T follicular helper cell (primary cell): Measurements from ENCODE around the gene ITGBL1.

Source experiments
- DNase-seq: peaks from one replicate; pipeline ENCODE4 v3.0.0-alpha.2; 2020; ENCODE audit warnings: low read depth

Gene ITGBL1

DNA sequence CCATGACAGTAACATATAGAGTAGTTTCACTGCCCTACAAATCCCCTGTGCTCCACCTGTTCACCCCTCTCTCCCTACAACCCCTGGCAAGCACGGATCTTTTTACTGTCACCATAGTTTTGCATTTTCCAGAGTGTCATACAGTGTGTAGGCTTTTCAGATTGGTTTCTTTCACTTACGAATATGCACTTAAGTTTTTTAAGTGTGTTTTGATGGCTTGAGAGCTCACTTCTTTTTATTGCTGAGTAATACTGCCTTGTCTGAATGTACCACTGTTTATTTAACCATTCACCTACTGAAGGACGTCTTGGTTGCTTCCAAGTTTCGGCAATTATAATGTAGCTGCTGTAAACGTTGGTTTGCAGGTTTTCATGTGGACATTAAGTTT, 175.1 kb downstream of the ITGBL1 start:
- DNase-seq, result no peak

DNA sequence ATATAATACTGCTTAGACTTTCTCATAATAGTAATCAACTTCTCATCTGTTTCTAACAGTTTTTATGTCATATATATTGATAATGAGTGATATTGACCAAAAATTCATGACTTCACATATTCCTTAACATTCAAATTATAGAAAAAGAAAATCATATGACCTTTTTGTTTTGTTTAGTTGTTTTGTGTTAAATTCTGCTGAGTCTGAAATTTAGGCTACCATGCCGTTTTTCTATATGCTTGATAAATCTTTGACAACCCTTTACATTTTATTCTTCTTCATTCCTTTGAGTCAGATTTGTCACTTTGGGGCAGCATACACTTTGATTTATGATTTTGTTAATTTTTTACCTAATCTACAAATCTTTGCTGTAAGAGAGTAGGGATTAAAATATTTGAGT, 176.4 kb downstream of the ITGBL1 start:
- DNase-seq, result no peak

DNA sequence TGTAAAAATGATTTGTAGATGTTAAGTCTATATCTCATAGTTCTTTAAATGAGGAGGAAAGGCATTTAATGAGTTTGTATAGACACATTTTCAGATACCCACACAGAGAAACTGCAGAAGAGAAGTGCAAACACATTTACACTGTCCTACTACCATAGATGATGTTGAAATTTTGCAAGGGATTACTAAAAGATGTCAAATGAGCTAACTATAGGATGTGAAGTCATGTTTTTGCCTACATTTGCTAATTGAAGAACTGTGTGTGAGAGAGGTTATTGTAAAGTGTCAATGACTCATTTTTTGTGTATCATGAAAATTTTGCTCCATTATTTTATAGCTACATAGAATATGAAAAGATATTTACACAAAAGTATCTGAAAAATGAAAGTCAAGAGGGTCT, 178.9 kb downstream of the ITGBL1 start:
- no peak for DNase-seq

DNA sequence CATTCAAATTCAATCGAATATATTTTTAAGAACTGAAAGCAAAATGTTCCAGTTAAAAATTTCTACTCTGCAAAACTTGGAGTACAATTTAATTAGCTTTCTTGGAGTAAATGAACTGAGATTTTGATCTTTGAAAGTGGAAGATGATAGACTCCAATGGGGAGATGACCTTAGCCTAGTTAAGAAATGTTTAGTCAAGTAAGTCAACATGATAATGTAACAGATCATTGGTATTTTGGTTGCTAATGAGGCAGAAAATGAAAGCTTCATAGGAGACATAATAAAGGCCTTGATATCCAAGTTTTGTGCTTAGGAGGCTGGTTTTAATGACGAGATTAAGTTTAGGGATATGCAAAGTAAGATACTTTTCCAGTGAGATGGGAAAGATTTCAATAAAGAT, 181.7 kb downstream of the ITGBL1 start:
- no peak for DNase-seq

DNA sequence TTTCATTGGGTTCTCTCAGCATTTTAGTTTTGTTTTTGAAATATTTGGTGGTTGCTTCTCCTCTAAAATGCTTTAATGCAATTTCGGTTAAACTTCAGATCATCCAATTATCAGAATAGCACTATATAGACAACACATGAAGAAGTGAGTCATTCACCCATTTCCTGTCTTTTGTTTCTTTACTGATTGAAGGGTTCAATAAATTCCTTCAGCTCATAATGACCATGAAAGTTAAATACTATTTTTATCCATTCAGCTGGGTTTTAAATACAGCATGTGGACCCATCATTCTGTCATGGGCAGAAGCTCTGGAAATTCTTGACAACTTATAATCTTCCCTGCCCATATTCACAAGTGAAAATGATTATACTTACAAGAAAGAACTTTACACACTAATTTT, 187.2 kb downstream of the ITGBL1 start:
- no peak for DNase-seq

DNA sequence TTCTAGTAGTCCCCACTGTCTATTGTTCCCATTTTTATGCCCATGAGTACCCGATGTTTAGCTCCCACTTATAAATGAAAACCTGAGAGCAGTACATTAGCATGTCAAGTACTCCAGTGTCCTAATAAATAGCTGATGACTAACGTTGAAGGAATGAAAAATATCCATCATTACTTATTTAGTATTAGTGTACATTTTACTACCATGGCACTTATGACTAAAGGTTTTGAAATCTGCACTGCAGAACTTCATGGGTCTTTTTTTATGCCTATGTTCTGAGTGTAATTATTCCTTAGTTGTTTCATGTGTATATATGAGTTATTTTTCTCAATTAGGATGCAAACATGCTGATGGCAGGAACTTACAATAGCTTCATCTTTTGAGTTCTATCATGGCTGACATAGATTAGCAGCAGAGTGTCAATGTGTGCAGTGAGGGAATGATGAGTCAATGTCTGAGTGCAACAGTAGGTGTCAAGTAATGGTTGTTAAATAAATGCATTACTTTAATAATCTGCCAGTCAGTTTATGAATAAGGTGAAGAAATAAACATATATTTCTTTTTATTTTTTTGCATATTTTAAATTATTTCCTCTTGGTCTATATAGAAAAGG, 188.4 kb downstream of the ITGBL1 start:
- no peak for DNase-seq

DNA sequence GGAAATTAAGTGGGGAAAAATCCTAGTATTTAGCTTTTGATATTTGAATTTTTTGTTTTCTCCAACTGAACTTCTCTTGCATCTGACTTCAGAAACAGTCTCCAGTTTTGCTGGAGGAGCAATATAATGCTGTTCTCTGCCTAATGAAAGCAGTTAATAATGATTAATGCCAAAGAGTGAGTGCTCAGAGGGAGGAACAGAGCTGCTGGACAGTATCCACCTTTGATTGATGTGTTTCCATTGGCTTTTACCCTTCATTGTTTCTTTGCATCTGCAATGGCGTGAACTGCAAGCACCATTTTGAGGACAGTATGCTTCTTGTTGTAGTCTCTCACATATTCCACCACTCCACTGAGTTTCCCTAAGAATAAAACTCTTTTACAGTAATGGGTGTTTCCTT, 193.4 kb downstream of the ITGBL1 start:
- DNase-seq, result no peak

DNA sequence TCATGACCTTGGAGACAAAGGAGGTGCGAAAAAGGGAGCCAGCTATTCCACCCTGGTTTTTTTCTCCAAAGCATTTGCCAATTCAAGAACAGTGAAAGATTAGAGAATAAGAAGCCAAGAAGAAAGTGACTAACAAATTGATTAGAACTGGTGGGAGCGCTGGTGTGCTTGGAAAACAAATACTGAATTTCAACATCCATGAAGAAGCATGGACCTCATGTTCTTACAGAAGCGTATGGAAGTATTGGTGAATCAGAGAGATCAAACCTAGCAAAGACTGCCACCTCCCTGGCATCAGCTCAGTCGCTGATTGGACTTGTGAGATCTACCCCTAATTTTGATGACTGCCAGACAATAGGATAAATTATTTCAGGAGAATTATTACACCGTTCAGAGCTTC, 195.3 kb downstream of the ITGBL1 start:
- DNase-seq, result no peak

DNA sequence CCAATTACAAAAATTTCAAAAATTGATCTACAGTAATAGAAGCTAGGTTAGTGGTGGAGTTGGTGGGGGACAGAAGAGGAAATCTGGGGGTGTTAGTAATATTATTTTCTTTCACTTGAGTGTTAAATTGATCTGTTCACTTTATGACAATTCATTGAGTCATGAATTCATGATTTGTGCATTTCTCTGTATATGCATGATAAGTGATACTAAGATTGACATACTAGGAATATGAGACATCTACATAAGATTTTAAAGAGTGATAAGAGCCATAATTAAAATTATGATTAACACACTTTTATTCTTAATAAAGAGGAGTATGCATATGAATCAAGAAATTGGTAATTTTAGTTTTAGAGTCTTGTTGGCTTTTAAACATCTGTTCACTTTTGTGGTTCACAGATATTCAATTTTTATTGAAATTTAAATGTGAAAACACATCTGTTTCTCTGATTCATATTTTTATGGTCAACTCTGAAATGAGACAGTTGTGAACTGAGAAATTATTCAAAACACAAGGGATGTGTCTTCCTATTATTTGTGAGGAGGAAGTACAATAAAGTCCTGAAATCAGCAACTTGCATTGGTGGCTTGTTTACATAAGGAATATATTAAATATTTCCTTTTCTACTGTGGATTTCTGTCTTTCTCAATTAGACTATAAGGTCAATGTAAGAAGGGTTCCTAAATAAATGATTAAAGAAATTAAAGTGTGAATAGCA, 196.5 kb downstream of the ITGBL1 start:
- DNase-seq, result no peak

DNA sequence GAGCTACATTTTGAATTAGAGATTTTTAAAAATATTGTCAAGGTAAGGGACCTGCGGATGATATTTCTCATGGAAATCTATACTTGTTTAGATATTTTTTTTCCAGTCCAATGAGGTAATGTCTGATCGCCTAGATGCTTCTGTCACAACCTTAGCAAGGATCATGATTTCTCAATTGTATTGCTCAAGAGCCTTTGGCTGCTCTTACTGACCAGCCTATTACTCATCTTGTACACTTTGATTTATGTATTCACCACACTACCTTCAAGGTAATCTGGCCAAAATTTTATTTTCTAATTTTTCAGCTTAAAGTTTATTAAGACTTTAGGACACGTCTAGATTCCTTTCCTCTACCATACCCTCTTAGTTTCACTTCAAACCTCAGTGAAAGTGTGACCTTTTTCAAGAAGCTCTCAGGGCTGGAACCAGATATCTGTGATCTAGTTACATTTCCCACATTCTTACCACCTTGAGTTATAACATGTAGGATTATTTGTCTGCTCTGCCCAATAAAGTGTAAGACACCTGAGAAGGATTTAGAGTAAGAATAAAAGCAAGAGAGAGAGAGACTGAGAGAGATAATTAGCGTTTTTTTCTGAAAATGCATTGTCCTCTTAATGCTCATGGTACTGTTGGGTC, 197.1 kb downstream of the ITGBL1 start:
- no peak for DNase-seq

DNA sequence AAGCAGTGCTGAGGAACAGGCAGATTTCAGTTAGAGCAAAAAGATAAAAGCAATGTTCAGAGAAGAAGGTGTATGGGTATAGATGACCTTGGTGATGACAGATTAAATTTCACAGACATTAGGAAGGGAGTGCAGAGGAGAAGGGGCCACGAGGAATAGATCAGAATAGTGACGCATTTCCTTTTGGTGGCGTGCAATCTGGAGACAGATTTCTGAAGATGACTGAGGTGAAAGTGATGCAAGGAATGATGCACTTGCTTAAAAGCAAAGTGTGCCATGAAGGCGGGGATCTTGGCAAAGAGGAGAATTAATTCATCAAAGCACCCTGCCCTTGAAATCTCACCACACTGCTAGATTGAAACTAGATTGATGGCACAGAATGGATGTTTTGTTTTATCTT, 202.4 kb downstream of the ITGBL1 start:
- DNase-seq, result no peak

DNA sequence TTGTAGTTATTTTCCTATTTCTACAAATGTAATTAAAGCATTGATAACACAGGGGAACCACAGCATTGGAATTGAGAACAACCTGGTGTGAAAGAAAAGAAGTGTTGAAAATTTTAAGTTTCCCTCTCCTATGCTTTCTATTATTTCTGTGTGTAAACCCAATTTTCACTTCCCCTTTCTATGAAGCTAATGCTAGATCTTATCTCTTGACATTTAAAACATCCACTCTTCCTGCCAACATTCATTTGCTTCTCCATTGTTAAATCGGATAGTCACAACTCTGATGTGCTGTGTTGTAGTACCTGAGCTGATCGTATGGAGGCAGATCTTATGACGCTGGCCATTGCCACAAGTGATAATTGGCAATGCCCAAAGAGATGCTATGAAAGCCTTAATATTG, 203.0 kb downstream of the ITGBL1 start:
- DNase-seq, result no peak

DNA sequence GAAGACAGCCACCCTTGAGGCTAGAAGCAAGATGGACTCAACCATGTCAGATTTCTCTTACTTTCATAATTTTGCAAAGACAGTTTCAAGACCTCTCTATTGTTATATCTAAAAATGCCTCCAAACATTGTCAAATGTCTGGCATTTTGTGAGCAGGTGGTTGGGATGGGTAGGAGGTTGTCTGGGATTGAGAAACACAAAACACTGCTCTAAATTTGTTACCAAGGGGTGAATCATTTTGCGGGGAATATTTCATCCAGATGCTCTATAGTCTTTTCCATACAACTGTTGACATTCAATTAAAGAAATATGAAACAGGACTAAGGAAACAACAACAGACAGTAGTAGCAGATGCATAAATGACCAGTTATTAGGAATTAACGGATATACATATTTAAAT, 208.2 kb downstream of the ITGBL1 start:
- DNase-seq, result no peak

DNA sequence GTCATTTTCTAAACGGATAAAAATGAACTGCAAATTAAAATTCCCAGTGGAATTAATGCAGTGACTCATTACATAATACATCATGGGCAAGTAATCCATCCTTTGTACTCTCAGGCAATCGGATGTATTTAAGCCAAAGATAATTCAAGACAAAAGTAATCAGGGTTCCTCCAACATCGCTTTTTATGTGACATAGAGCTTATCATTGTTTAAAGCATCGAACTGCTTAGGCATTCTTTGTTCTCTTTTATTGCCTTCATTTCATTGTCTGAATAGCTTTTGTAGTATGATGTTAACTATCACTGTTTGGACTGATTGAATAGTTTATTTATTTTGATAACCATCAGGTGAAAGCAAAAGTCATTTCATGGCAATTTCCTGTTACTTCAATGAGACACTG, 209.4 kb downstream of the ITGBL1 start:
- no peak for DNase-seq

DNA sequence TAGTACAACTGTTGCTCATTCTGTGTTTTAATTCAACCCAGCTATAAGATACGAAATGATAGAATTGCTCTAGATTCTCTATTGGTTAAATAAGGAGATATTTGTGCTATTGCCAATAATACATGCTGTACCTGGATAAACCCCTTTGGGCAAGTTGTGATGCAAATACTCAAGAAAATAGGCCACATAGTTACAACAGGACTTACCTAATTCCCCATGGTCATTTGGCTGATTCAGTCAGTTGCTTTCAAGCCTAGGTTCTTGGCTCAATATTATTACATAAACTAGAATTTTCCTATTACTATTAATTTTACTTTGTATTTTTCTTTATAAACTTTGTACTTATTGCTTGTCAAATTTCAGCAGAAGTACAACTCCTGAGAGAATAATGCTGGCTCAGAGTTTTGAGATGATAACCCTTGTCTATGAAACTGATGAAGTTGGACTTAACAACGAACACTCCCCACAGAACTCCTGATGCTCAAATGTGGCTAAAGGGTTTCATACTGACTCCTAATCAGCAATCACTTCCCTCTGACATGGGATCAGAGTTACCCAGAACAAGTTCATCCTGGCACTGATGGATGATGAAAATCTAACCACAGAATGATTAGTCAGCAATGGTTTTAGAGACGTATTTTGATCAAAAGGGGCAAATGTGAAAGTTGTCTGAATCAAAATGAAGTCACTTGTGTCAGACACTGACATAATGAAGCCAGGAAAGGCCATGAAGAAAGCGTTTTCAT, 221.1 kb downstream of the ITGBL1 start:
- no peak for DNase-seq

DNA sequence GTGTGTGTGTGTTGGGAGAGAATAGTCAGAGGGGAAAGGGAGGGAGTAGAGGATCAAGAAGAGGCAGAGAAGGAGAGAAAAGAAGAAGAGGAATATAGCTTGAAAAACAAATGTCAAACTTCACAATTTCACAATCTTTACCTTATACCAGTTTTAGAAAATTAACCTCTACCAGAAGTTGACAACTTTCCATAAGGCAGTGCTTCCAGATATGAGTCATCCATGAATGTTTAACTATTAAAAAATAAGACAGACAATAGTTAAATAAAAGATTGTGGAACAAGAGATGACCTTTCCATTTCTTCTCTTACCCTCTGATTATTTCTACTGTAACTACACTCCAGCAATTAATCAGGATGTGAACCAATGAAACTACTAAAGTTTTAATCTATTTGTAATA, 229.4 kb downstream of the ITGBL1 start:
- no peak for DNase-seq

DNA sequence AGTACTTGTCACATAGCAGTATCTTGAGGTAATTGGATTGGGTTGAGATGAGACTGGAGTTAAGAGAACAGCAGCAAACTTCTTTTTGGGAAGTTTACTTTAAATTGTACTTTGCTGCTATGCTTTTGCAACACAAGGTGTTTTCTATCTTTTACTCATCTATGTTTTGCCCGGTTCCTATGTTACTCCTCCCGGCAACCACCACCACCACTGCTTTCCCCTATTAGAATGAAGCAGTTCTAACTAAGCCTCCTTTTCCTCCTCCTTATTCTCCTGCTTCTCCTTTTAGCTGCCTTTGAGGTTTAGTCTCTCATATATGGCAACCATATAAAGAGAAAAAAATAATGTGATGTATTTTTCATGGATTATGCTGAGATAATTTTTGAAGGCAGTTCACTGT, 233.5 kb downstream of the ITGBL1 start:
- no peak for DNase-seq

DNA sequence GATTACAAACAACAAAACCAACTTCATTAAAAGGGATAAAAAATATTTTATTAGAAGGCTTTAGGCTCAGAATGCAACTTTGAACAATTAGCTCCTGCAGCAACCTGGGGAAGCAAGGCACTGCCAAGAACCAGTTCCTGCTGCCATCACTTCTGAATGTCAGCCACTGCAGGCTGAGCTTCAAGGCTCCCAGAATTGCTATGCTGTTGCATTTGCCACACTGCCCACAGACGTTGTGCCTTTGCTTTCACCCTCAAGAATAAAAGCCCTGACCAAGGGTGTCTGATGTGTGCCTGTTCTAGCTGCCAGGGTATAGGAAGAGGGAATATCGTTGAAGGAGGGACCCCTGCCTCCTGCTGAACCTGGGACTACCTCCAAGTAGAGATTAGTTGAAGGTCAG, 238.4 kb downstream of the ITGBL1 start:
- no peak for DNase-seq

DNA sequence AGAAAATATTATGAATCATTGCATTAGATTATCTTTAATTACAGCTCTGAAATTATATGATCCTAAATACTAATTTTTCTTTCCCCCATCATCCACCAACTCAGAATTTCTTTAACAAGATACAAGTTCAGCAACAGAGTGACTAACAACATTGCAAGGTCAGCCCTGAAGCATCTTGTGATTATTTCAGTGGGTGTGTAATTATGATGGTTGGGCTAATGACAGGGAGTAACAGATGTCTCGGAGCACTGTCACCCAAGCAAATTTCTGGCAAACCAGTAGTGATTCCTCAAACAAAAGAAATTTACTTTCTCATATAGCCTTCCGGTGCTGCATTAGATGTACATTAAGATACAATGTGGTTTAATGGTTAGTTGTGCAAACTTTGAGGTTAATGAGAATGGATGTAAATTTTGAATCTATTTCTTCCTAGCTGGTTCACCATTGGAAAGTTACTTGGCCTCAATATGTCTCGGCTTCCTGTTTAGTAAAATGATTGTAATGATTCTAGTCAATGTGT, 238.9 kb downstream of the ITGBL1 start:
- no peak for DNase-seq

DNA sequence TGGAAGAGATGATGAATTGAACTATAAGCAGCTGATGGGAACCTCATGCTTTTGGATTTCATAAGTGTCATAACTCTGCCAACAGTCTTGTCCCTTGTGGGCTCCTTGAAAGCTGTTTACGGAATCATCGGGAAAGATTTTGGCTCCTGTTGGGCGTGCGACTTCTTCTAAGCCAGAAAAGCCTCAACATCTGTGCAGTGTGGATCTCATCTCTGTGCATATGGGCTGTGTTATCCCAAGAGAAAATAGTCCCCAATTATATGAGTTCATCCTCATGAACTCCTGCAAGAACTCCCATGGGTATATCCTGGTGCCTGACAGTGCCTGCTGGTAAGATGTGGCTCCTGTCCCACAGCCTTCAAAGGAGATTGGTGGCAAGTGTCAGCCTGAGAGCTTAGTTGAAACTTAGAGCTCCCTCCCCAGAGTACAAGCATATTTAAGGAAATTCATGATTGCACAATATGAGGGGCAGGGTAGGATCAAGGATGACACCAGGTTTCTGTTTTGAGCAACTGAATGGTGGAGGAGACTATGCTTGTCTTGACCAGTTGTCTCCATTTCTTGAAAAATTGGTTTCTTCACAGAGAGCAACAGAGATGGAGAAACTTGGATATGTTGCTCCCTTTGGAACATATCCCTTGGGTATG, 243.5 kb downstream of the ITGBL1 start:
- DNase-seq, result no peak

DNA sequence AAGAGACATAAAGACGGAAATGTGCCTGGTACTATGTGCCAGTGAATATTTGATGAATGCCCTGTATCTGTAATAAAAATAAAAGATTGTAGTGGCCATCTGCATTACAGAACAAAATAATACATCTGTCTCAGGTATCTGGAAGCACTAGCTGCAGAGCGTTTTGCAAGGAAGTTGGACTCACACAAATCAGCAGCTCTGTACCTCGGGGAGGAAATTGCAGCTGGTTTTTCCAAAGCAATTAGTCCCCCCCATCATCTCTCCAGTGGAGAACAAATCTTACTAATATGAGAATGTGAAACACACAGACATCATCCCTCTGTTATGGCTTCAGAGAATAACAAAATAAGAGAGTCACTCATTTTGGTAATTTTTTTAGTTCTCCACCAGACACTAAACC, 245.3 kb downstream of the ITGBL1 start:
- no peak for DNase-seq

DNA sequence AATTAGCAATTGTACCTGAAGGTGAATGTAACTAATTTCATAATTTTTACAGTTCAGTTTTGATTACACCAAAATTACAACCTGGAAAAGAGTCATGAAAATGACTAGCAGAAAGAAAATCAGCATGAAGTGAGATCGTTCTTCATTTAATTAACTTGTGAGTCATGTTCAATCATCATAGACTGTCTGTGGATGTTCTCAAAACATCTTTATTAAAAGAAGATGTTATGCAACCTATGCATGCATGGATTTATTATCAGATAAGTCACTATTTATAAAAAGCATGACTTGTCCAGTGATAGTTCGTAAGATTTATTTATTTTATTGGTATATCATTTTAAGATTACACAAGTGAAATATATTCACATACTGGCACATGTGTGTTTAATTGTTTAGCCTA, 245.9 kb downstream of the ITGBL1 start:
- no peak for DNase-seq
